ENCODE measurements around the gene REXO1.
"Not testable (repeated sequence)": the region's sequence is repeated elsewhere in the genome, so short reads cannot be mapped to it uniquely, and the experiment has no call there.

REXO1 gene

GRCh38 chr19:1799695-1800342 is 48.5 kb downstream of the REXO1 start:
- no peak overlapping the region for H3K4me3 ChIP-seq (ENCODE audit: low read depth, low read length)
- POLR2A ChIA-PET, result no interaction called here
- H3K9me3 ChIP-seq (ENCODE audit: control insufficient read depth, insufficient read depth, low read depth, low read length), result no peaks in the 10 kb centered on the region
- TF ChIP-seq ZNF600 (tag by site-specific recombination; IDR thresholded peaks at IDR 0.05) (no peak), ZNF274 (IDR thresholded peaks at IDR 0.05; ENCODE audit: low read length) (no peak), ZNF274 (tag by site-specific recombination; IDR thresholded peaks at IDR 0.05; ENCODE audit: borderline replicate concordance) (no peak), ZNF549 (tag by site-specific recombination; IDR thresholded peaks at IDR 0.05) (no peak), ZFHX2 (tag by site-specific recombination; conservative IDR thresholded peaks at IDR 0.05) (no peak), ZNF138 (tag by site-specific recombination; IDR thresholded peaks at IDR 0.05; ENCODE audit: borderline replicate concordance) (no peak), ZNF776 (tag by site-specific recombination; IDR thresholded peaks at IDR 0.05; ENCODE audit: borderline replicate concordance) (no peak), WT1 (tag by site-specific recombination; IDR thresholded peaks at IDR 0.05) (no peak), ZNF433 (tag by site-specific recombination; IDR thresholded peaks at IDR 0.05; ENCODE audit: low read depth) (no peak), REPIN1 (tag by site-specific recombination; IDR thresholded peaks at IDR 0.05; ENCODE audit: low read depth) (no peak), KLF7 (tag by site-specific recombination; IDR thresholded peaks at IDR 0.05; ENCODE audit: borderline replicate concordance) (no peak), ZBTB7A (tag by site-specific recombination; IDR thresholded peaks at IDR 0.05; ENCODE audit: low read depth) (no peak)
- TF ChIP-seq, protein P1, sequence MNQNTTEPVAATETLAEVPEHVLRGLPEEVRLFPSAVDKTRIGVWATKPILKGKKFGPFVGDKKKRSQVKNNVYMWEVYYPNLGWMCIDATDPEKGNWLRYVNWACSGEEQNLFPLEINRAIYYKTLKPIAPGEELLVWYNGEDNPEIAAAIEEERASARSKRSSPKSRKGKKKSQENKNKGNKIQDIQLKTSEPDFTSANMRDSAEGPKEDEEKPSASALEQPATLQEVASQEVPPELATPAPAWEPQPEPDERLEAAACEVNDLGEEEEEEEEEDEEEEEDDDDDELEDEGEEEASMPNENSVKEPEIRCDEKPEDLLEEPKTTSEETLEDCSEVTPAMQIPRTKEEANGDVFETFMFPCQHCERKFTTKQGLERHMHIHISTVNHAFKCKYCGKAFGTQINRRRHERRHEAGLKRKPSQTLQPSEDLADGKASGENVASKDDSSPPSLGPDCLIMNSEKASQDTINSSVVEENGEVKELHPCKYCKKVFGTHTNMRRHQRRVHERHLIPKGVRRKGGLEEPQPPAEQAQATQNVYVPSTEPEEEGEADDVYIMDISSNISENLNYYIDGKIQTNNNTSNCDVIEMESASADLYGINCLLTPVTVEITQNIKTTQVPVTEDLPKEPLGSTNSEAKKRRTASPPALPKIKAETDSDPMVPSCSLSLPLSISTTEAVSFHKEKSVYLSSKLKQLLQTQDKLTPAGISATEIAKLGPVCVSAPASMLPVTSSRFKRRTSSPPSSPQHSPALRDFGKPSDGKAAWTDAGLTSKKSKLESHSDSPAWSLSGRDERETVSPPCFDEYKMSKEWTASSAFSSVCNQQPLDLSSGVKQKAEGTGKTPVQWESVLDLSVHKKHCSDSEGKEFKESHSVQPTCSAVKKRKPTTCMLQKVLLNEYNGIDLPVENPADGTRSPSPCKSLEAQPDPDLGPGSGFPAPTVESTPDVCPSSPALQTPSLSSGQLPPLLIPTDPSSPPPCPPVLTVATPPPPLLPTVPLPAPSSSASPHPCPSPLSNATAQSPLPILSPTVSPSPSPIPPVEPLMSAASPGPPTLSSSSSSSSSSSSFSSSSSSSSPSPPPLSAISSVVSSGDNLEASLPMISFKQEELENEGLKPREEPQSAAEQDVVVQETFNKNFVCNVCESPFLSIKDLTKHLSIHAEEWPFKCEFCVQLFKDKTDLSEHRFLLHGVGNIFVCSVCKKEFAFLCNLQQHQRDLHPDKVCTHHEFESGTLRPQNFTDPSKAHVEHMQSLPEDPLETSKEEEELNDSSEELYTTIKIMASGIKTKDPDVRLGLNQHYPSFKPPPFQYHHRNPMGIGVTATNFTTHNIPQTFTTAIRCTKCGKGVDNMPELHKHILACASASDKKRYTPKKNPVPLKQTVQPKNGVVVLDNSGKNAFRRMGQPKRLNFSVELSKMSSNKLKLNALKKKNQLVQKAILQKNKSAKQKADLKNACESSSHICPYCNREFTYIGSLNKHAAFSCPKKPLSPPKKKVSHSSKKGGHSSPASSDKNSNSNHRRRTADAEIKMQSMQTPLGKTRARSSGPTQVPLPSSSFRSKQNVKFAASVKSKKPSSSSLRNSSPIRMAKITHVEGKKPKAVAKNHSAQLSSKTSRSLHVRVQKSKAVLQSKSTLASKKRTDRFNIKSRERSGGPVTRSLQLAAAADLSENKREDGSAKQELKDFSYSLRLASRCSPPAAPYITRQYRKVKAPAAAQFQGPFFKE (tag by site-specific recombination; IDR thresholded peaks at IDR 0.05; ENCODE audit: borderline replicate concordance), result no peak
- TF ChIP-seq, protein P2, sequence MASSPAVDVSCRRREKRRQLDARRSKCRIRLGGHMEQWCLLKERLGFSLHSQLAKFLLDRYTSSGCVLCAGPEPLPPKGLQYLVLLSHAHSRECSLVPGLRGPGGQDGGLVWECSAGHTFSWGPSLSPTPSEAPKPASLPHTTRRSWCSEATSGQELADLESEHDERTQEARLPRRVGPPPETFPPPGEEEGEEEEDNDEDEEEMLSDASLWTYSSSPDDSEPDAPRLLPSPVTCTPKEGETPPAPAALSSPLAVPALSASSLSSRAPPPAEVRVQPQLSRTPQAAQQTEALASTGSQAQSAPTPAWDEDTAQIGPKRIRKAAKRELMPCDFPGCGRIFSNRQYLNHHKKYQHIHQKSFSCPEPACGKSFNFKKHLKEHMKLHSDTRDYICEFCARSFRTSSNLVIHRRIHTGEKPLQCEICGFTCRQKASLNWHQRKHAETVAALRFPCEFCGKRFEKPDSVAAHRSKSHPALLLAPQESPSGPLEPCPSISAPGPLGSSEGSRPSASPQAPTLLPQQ (tag by site-specific recombination; IDR thresholded peaks at IDR 0.05), result no peak
- TF ChIP-seq, protein P3, sequence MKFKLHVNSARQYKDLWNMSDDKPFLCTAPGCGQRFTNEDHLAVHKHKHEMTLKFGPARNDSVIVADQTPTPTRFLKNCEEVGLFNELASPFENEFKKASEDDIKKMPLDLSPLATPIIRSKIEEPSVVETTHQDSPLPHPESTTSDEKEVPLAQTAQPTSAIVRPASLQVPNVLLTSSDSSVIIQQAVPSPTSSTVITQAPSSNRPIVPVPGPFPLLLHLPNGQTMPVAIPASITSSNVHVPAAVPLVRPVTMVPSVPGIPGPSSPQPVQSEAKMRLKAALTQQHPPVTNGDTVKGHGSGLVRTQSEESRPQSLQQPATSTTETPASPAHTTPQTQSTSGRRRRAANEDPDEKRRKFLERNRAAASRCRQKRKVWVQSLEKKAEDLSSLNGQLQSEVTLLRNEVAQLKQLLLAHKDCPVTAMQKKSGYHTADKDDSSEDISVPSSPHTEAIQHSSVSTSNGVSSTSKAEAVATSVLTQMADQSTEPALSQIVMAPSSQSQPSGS (tag by site-specific recombination; IDR thresholded peaks at IDR 0.05; ENCODE audit: low read depth), result no peak
- no peak overlapping the region for H3K27ac ChIP-seq (ENCODE audit: extremely low read depth, low read depth, low read length)
- CTCF ChIA-PET, result interaction anchor here (0.6 to 7.0 kb wide), 4 partner anchors 26 to 146 kb away, joined by 3 to 49 read pairs (median 4); no protein-coding TSS in a partner anchor
- no peaks in the 10 kb centered on the region for H3K4me1 ChIP-seq (ENCODE audit: control insufficient read depth, insufficient read depth, low read length)
- no peaks in the 10 kb centered on the region for H3K36me3 ChIP-seq (ENCODE audit: control insufficient read depth in 2 of 2, insufficient read depth in 1 of 2, low read length in 2 of 2)

DNA sequence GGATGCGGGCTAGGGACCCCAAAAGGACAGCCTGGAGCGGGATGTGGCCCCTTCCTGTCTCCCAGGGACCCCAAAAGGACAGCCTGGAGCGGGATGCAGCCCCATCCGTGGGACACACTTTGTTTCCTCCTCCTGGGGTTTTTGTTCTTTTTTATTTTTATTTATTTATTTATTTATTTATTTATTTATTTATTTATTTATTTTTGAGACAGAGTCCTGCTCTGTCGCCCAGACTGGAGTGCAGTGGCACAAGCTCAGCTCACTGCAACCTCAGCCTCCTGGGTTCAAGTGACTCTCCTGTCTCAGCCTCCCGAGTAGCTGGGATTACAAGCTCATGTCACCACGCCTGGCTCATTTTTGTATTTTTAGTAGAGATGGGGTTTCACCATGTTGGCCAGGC is 51.0 kb downstream of the REXO1 start:
- H3K4me3 ChIP-seq (ENCODE audit: low read depth, low read length); H3K27ac ChIP-seq (ENCODE audit: extremely low read depth, low read depth, low read length); H3K4me1 ChIP-seq (ENCODE audit: control insufficient read depth, insufficient read depth, low read length); H3K36me3 ChIP-seq (ENCODE audit: control insufficient read depth in 2 of 2, insufficient read depth in 1 of 2, low read length in 2 of 2); H3K9me3 ChIP-seq (ENCODE audit: control insufficient read depth, insufficient read depth, low read depth, low read length); POLR2A ChIA-PET: not testable (repeated sequence)
- CTCF ChIA-PET, result interaction anchor here (0.8 to 7.0 kb wide), 6 partner anchors 12 to 156 kb away, joined by 3 to 49 read pairs (median 5); no protein-coding TSS in a partner anchor
- TF ChIP-seq ZNF140 (tag by site-specific recombination; IDR thresholded peaks at IDR 0.05) (peak; percentile 65; the same call in 1 of the 2 replicates), ZNF202 (tag by site-specific recombination; IDR thresholded peaks at IDR 0.05; ENCODE audit: borderline replicate concordance) (peak; percentile 65; the same call in 1 of the 2 replicates), ZNF266 (tag by site-specific recombination; IDR thresholded peaks at IDR 0.05; ENCODE audit: low read depth) (peak; percentile 41; the same call in 1 of the 2 replicates), ZNF654 (tag by site-specific recombination; IDR thresholded peaks at IDR 0.05; ENCODE audit: low read depth) (peak; percentile 34), ZNF558 (tag by site-specific recombination; IDR thresholded peaks at IDR 0.05) (peak; percentile 76)
- TF ChIP-seq, protein P4, sequence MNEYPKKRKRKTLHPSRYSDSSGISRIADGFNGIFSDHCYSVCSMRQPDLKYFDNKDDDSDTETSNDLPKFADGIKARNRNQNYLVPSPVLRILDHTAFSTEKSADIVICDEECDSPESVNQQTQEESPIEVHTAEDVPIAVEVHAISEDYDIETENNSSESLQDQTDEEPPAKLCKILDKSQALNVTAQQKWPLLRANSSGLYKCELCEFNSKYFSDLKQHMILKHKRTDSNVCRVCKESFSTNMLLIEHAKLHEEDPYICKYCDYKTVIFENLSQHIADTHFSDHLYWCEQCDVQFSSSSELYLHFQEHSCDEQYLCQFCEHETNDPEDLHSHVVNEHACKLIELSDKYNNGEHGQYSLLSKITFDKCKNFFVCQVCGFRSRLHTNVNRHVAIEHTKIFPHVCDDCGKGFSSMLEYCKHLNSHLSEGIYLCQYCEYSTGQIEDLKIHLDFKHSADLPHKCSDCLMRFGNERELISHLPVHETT (tag by site-specific recombination; IDR thresholded peaks at IDR 0.05), result peak; percentile 58; the same call in 1 of the 2 replicates
- TF ChIP-seq, protein P5, sequence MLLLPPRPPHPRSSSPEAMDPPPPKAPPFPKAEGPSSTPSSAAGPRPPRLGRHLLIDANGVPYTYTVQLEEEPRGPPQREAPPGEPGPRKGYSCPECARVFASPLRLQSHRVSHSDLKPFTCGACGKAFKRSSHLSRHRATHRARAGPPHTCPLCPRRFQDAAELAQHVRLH (tag by site-specific recombination; IDR thresholded peaks at IDR 0.05), result 0 out of 2 replicates have a peak, but pooled peaks have one; percentile 34

All from HEK293 (cell line).